Panc1 (cell line): ENCODE measurements around the gene APAF1.

Experiments used
- POLR2AphosphoS5 ChIP-seq: IDR thresholded peaks from 2 replicates; pipeline ENCODE4 v1.6.1; 2012; ENCODE audit warnings: mild to moderate bottlenecking, low read depth, low read length, moderate library complexity
- SIN3A ChIP-seq: IDR thresholded peaks from 2 replicates; pipeline ENCODE4 v1.6.1; 2012; ENCODE audit warnings: low read depth, mild to moderate bottlenecking, low read length, moderate library complexity, borderline replicate concordance; ENCODE audit not compliant: insufficient read depth
- TF ChIP-seq, protein P1 (sequence below): fragments of 450-650 bp; IDR thresholded peaks from 2 replicates; pipeline ENCODE4 v1.5.1; 2017; ENCODE audit warnings: mild to moderate bottlenecking
- TF ChIP-seq, protein P2 (sequence below), 2 experiments: IDR thresholded peaks; 2 replicates each; pipeline ENCODE4 v1.6.1; 2011 to 2012; ENCODE audit warnings: low read depth in 2 of 2, control low read depth in 1 of 2, low read length in 1 of 2, mild to moderate bottlenecking in 1 of 2, moderate library complexity in 1 of 2; ENCODE audit not compliant: insufficient read depth in 1 of 2

DNA sequence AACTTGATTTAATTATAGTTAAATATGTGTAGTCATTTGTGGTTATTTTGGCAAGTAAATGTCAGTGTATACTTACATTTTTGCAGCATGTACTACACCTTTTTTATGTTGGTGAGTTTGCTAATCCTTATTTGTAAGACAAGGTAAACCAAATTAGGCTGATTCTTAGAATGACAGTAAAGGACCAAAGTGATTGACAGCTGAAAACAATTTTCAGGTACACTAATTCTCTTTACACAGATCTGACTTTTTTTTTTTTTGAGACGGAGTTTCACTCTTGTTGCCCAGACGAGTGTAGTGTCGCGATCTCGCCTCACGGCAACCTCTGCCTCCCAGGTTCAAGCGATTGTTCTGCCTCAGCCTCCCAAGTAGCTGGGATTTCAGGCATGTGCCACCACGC, 43.2 kb upstream of the APAF1 start:
- TF ChIP-seq, protein P1, sequence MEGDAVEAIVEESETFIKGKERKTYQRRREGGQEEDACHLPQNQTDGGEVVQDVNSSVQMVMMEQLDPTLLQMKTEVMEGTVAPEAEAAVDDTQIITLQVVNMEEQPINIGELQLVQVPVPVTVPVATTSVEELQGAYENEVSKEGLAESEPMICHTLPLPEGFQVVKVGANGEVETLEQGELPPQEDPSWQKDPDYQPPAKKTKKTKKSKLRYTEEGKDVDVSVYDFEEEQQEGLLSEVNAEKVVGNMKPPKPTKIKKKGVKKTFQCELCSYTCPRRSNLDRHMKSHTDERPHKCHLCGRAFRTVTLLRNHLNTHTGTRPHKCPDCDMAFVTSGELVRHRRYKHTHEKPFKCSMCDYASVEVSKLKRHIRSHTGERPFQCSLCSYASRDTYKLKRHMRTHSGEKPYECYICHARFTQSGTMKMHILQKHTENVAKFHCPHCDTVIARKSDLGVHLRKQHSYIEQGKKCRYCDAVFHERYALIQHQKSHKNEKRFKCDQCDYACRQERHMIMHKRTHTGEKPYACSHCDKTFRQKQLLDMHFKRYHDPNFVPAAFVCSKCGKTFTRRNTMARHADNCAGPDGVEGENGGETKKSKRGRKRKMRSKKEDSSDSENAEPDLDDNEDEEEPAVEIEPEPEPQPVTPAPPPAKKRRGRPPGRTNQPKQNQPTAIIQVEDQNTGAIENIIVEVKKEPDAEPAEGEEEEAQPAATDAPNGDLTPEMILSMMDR, result no peak
- TF ChIP-seq SIN3A (no peak), POLR2AphosphoS5 (no peak)
- TF ChIP-seq, protein P2, sequence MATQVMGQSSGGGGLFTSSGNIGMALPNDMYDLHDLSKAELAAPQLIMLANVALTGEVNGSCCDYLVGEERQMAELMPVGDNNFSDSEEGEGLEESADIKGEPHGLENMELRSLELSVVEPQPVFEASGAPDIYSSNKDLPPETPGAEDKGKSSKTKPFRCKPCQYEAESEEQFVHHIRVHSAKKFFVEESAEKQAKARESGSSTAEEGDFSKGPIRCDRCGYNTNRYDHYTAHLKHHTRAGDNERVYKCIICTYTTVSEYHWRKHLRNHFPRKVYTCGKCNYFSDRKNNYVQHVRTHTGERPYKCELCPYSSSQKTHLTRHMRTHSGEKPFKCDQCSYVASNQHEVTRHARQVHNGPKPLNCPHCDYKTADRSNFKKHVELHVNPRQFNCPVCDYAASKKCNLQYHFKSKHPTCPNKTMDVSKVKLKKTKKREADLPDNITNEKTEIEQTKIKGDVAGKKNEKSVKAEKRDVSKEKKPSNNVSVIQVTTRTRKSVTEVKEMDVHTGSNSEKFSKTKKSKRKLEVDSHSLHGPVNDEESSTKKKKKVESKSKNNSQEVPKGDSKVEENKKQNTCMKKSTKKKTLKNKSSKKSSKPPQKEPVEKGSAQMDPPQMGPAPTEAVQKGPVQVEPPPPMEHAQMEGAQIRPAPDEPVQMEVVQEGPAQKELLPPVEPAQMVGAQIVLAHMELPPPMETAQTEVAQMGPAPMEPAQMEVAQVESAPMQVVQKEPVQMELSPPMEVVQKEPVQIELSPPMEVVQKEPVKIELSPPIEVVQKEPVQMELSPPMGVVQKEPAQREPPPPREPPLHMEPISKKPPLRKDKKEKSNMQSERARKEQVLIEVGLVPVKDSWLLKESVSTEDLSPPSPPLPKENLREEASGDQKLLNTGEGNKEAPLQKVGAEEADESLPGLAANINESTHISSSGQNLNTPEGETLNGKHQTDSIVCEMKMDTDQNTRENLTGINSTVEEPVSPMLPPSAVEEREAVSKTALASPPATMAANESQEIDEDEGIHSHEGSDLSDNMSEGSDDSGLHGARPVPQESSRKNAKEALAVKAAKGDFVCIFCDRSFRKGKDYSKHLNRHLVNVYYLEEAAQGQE (IDR thresholded peaks at IDR 0.05; ENCODE audit: insufficient read depth in 1 of 2, low read depth in 2 of 2, low read length in 1 of 2), result no peak
